ENCODE measurements around the gene PEX5L. TPM values are rescaled to one million over a fixed set of nuclear protein-coding genes. Genes with fewer than 3 reads are reported as not detected.

PEX5L gene
- total RNA-seq, 4 donors from 2014 or later: 1.2 TPM; not detected in 3

- Histone ChIP-seq H3K27me3 (no peaks in the 10 kb centered on the region), H3K4me3 (no peak overlapping the region), H3K27ac (no peak overlapping the region), H3K36me3 (no peaks in the 10 kb centered on the region), H3K9me3 (no peaks in the 10 kb centered on the region), H3K4me1 (no peaks in the 10 kb centered on the region)
- DNase-seq: no peak
- 51 to 52% methylated on average over 2 of the region's 2 CpGs for WGBS, 2 donors (ENCODE audit: low coverage in 1 of 2)
- no peak for TF ChIP-seq POLR2A (IDR thresholded peaks at IDR 0.05)
- no peak for TF ChIP-seq POLR2AphosphoS5 (IDR thresholded peaks at IDR 0.05)
- TF ChIP-seq CTCF (IDR thresholded peaks at IDR 0.05): no peak
- no peak for TF ChIP-seq EP300 (IDR thresholded peaks at IDR 0.05; ENCODE audit: low read depth)
- in situ Hi-C loops (cut with MboI; ENCODE audit: low pct_ligation_motif_present in 1 of 4, low pct_unique_long_range_greater_than_20kb in 1 of 4, low sequenced_read_pairs in 3 of 4): no loop called here
- intact Hi-C loops (cut with DNase I; ENCODE audit: low total_unique reads): no loop called here
Measured at GRCh38 chr3:179969525-179969924, 67.2 kb downstream of the PEX5L start.

- no peak for DNase-seq
- H3K4me1 ChIP-seq: no peaks in the 10 kb centered on the region
- no peak overlapping the region for H3K4me3 ChIP-seq
- no peak overlapping the region for H3K27ac ChIP-seq
- intact Hi-C loops (cut with DNase I; ENCODE audit: low total_unique reads): no loop called here
- in situ Hi-C loops (cut with MboI; ENCODE audit: low pct_ligation_motif_present in 1 of 4, low pct_unique_long_range_greater_than_20kb in 1 of 4, low sequenced_read_pairs in 3 of 4): no loop called here
- H3K27me3 ChIP-seq: no peaks in the 10 kb centered on the region
- no peak for TF ChIP-seq CTCF (IDR thresholded peaks at IDR 0.05)
- WGBS, 2 donors (ENCODE audit: low coverage in 1 of 2): 54 to 61% methylated on average over 3 to 4 of the region's 4 CpGs
- no peaks in the 10 kb centered on the region for H3K36me3 ChIP-seq
- no peaks in the 10 kb centered on the region for H3K9me3 ChIP-seq
Measured at GRCh38 chr3:179967622-179968021, 69.1 kb downstream of the PEX5L start.

- DNase-seq: no peak
- H3K36me3 ChIP-seq: no peaks in the 10 kb centered on the region
- H3K4me1 ChIP-seq: no peaks in the 10 kb centered on the region
- H3K9me3 ChIP-seq: no peaks in the 10 kb centered on the region
- in situ Hi-C loops (cut with MboI; ENCODE audit: low pct_ligation_motif_present in 1 of 4, low pct_unique_long_range_greater_than_20kb in 1 of 4, low sequenced_read_pairs in 3 of 4) (no loop called here), intact Hi-C loops (cut with DNase I; ENCODE audit: low total_unique reads) (no loop called here)
- H3K27me3 ChIP-seq: no peaks in the 10 kb centered on the region
- WGBS, 2 donors (ENCODE audit: low coverage in 1 of 2): 12 to 28% methylated on average over 2 to 3 of the region's 3 CpGs
- no peak overlapping the region for H3K27ac ChIP-seq
- no peak for TF ChIP-seq EP300 (IDR thresholded peaks at IDR 0.05; ENCODE audit: low read depth)
- TF ChIP-seq CTCF (IDR thresholded peaks at IDR 0.05): no peak
- no peak for TF ChIP-seq POLR2A (IDR thresholded peaks at IDR 0.05)
- no peak for TF ChIP-seq POLR2AphosphoS5 (IDR thresholded peaks at IDR 0.05)
- H3K4me3 ChIP-seq: no peak overlapping the region
Measured at GRCh38 chr3:179964890-179965289, 71.8 kb downstream of the PEX5L start.

- in situ Hi-C loops (cut with MboI; ENCODE audit: low pct_ligation_motif_present in 1 of 4, low pct_unique_long_range_greater_than_20kb in 1 of 4, low sequenced_read_pairs in 3 of 4): no loop called here
Measured at GRCh38 chr3:179962629-179963387, 73.9 kb downstream of the PEX5L start.

More at GRCh38 chr3:179962629-179963387, 73.9 kb downstream of the PEX5L start:
- WGBS, 2 donors (ENCODE audit: low coverage in 1 of 2): 81 to 94% methylated on average over 1 of the region's 1 CpG
- H3K4me3 ChIP-seq: no peak overlapping the region
- no peaks in the 10 kb centered on the region for H3K27me3 ChIP-seq
- no peak for DNase-seq
- intact Hi-C loops (cut with DNase I; ENCODE audit: low total_unique reads): no loop called here
- no peaks in the 10 kb centered on the region for H3K36me3 ChIP-seq
- H3K4me1 ChIP-seq: no peaks in the 10 kb centered on the region
- no peak for TF ChIP-seq EP300 (IDR thresholded peaks at IDR 0.05; ENCODE audit: low read depth)
- TF ChIP-seq POLR2AphosphoS5 (IDR thresholded peaks at IDR 0.05): no peak
- TF ChIP-seq POLR2A (IDR thresholded peaks at IDR 0.05): no peak
- TF ChIP-seq CTCF (IDR thresholded peaks at IDR 0.05): no peak
- no peaks in the 10 kb centered on the region for H3K9me3 ChIP-seq
- no peak overlapping the region for H3K27ac ChIP-seq
